IPS-NIHi7 (cell line): Measurements from ENCODE around the gene RIN3.

ENCODE experiments used
- DNase-seq: peaks from one replicate; pipeline ENCODE4 v3.0.0; 2012; ENCODE audit warnings: mixed read lengths; ENCODE audit errors: extremely low spot score

RIN3 gene

GRCh38 chr14:92649934-92650545 is 136.5 kb downstream of the RIN3 start:
- DNase-seq, result no peak

- no peak for DNase-seq
These were observed 137.1 kb downstream of the RIN3 start for GRCh38 chr14:92650581-92651105.

- no peak for DNase-seq
These were observed 137.7 kb downstream of the RIN3 start for GRCh38 chr14:92651106-92651757.

- DNase-seq, result no peak
These were observed 138.3 kb downstream of the RIN3 start for GRCh38 chr14:92651758-92652406.

- DNase-seq, result no peak
These were observed 139.0 kb downstream of the RIN3 start for GRCh38 chr14:92652413-92653151.

GRCh38 chr14:92653162-92653651 is 139.6 kb downstream of the RIN3 start:
- DNase-seq, result no peak

- no peak for DNase-seq
These were observed 140.8 kb downstream of the RIN3 start for GRCh38 chr14:92654239-92654901.

GRCh38 chr14:92655419-92656201 is 142.0 kb downstream of the RIN3 start:
- no peak for DNase-seq

GRCh38 chr14:92656306-92657081 is 142.9 kb downstream of the RIN3 start:
- no peak for DNase-seq

- DNase-seq, result no peak
These were observed 144.0 kb downstream of the RIN3 start for GRCh38 chr14:92657457-92658142.

GRCh38 chr14:92658160-92658559 is 144.6 kb downstream of the RIN3 start:
- no peak for DNase-seq

GRCh38 chr14:92658684-92659083 is 145.1 kb downstream of the RIN3 start:
- DNase-seq, result no peak

GRCh38 chr14:92659765-92660561 is 146.4 kb downstream of the RIN3 start:
- no peak for DNase-seq

- DNase-seq, result no peak
These were observed 147.0 kb downstream of the RIN3 start for GRCh38 chr14:92660571-92660970.

- DNase-seq, result no peak
These were observed 149.5 kb downstream of the RIN3 start for GRCh38 chr14:92663049-92663448.

- peak; percentile 35 for DNase-seq
These were observed 152.1 kb downstream of the RIN3 start for GRCh38 chr14:92665661-92666110.

- DNase-seq, result no peak
These were observed 152.7 kb downstream of the RIN3 start for GRCh38 chr14:92666251-92666650.

- no peak for DNase-seq
These were observed 154.8 kb downstream of the RIN3 start for GRCh38 chr14:92668276-92668973.
